Measurements from ENCODE around the gene DAPK1.

Gene DAPK1

GRCh38 chr9:87497604-87498045 is at the start of gene DAPK1:
Gene DAPK1 (plus strand): TSS chr9:87497867. CDS start chr9:87499078, 1,211 bp downstream.
- DNase-seq (ENCODE audit: low spot score): peak; percentile 41

GRCh38 chr9:87451149-87451548 is 46.5 kb upstream of the DAPK1 start:
- DNase-seq (ENCODE audit: low spot score): no peak

GRCh38 chr9:87455407-87455806 is 42.3 kb upstream of the DAPK1 start:
- no peak for DNase-seq (ENCODE audit: low spot score)

- no peak for DNase-seq (ENCODE audit: low spot score)
These were observed 36.4 kb upstream of the DAPK1 start for GRCh38 chr9:87461256-87461655.

GRCh38 chr9:87464110-87464991 is 33.3 kb upstream of the DAPK1 start:
- peak; percentile 86 for DNase-seq (ENCODE audit: low spot score)

GRCh38 chr9:87464992-87465378 is 32.7 kb upstream of the DAPK1 start:
- no peak for DNase-seq (ENCODE audit: low spot score)

- no peak for DNase-seq (ENCODE audit: low spot score)
These were observed 31.9 kb upstream of the DAPK1 start for GRCh38 chr9:87465816-87466215.

GRCh38 chr9:87467187-87467586 is 30.5 kb upstream of the DAPK1 start:
- DNase-seq (ENCODE audit: low spot score): no peak

- DNase-seq (ENCODE audit: low spot score): no peak
These were observed 27.7 kb upstream of the DAPK1 start for GRCh38 chr9:87469793-87470465.

GRCh38 chr9:87471746-87472145 is 25.9 kb upstream of the DAPK1 start:
- DNase-seq (ENCODE audit: low spot score): no peak

GRCh38 chr9:87475463-87475862 is 22.2 kb upstream of the DAPK1 start:
- no peak for DNase-seq (ENCODE audit: low spot score)

- no peak for DNase-seq (ENCODE audit: low spot score)
These were observed 19.3 kb upstream of the DAPK1 start for GRCh38 chr9:87478226-87478992.

- DNase-seq (ENCODE audit: low spot score): no peak
These were observed 17.9 kb upstream of the DAPK1 start for GRCh38 chr9:87479801-87480201.

- no peak for DNase-seq (ENCODE audit: low spot score)
These were observed 15.5 kb upstream of the DAPK1 start for GRCh38 chr9:87481890-87482855.

- no peak for DNase-seq (ENCODE audit: low spot score)
These were observed 7.4 kb upstream of the DAPK1 start for GRCh38 chr9:87490225-87490624.

- DNase-seq (ENCODE audit: low spot score): no peak
These were observed 6.8 kb upstream of the DAPK1 start for GRCh38 chr9:87490907-87491306.

GRCh38 chr9:87491523-87491922 is 6.1 kb upstream of the DAPK1 start:
- no peak for DNase-seq (ENCODE audit: low spot score)

GRCh38 chr9:87492642-87493041 is 5.0 kb upstream of the DAPK1 start:
- DNase-seq (ENCODE audit: low spot score): no peak

- DNase-seq (ENCODE audit: low spot score): no peak
These were observed 2.6 kb upstream of the DAPK1 start for GRCh38 chr9:87494970-87495471.

GRCh38 chr9:87497080-87497603 is 525 bp upstream of the DAPK1 start:
- no peak for DNase-seq (ENCODE audit: low spot score)

Measured in activated CD4-positive, alpha-beta T cell treated with anti-CD3 and anti-CD28 coated beads, Interleukin-2, Interleukin-4, amounts not matched to agents 100 ng/mL and 50 ng/mL, durations not matched to agents 16 hours and 8 hours (primary cell).